Suprapubic skin (tissue), 4 donors: ENCODE results near the gene VMO1.

Experiments used
- EP300 ChIP-seq: sonication (generic); formaldehyde crosslinking; IDR thresholded peaks from one replicate; pipeline ENCODE4 v1.6.1; 2017; ENCODE audit warnings: antibody characterized with exemption
- POLR2A ChIP-seq, 2 donors: fragments of 450-650 bp; IDR thresholded peaks; one replicate each; pipeline ENCODE4 v1.6.1; 2017; ENCODE audit warnings: antibody characterized with exemption in 2 of 2, mild to moderate bottlenecking in 2 of 2, moderate library complexity in 2 of 2
- POLR2AphosphoS5 ChIP-seq, 3 donors: sonication (generic); formaldehyde crosslinking; IDR thresholded peaks; one replicate each; pipeline ENCODE4 v1.6.1; 2017; ENCODE audit warnings: antibody characterized with exemption in 3 of 3
- TF ChIP-seq, protein P1 (sequence below), 2 donors: fragments of 200-600 bp in 1 of 2; fragments of 450-650 bp in 1 of 2; sonication (generic) in 1 of 2; IDR thresholded peaks; one replicate each; pipeline ENCODE4 v1.5.1; 2016 to 2019; ENCODE audit warnings: antibody characterized with exemption in 2 of 2, mild to moderate bottlenecking in 1 of 2, moderate library complexity in 1 of 2

GRCh38 chr17:4753392-4753791 lies 32.8 kb downstream of the VMO1 start:
- TF ChIP-seq, protein P1, sequence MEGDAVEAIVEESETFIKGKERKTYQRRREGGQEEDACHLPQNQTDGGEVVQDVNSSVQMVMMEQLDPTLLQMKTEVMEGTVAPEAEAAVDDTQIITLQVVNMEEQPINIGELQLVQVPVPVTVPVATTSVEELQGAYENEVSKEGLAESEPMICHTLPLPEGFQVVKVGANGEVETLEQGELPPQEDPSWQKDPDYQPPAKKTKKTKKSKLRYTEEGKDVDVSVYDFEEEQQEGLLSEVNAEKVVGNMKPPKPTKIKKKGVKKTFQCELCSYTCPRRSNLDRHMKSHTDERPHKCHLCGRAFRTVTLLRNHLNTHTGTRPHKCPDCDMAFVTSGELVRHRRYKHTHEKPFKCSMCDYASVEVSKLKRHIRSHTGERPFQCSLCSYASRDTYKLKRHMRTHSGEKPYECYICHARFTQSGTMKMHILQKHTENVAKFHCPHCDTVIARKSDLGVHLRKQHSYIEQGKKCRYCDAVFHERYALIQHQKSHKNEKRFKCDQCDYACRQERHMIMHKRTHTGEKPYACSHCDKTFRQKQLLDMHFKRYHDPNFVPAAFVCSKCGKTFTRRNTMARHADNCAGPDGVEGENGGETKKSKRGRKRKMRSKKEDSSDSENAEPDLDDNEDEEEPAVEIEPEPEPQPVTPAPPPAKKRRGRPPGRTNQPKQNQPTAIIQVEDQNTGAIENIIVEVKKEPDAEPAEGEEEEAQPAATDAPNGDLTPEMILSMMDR (IDR thresholded peaks at IDR 0.05), result no peak
- no peak for TF ChIP-seq EP300
- TF ChIP-seq POLR2A (IDR thresholded peaks at IDR 0.05), result no peak
- TF ChIP-seq POLR2AphosphoS5 (IDR thresholded peaks at IDR 0.05), result no peak
